ENCODE results near the gene SYNE2. TPM values are rescaled to one million over a fixed set of nuclear protein-coding genes. Genes with fewer than 3 reads are reported as not detected.

SYNE2 gene
- total and polyA plus RNA-seq, 2 of the 8 experiments (the other 6 are each of a cell fraction or from before 2014, with no cell fraction given) = 32.6 to 46.1 TPM

- POLR2A ChIA-PET (ENCODE audit: partially characterized antibody) = interaction anchor here (0.8 kb wide), 1 partner anchor 103 kb away, joined by 4 read pairs; no protein-coding TSS in a partner anchor
- Histone ChIP-seq H3K4me2 (ENCODE audit: insufficient read depth in 1 of 2, low read depth in 2 of 2, low read length in 2 of 2) (peak overlapping the region; percentile 28 to 34; a peak in 1 of 4 replicates), H4K8ac (ENCODE audit: extremely low read depth, insufficient read depth, low read length) (no peak overlapping the region), H3K36me3 (ENCODE audit: control insufficient read depth in 2 of 4, insufficient read depth in 4 of 4, low read length in 3 of 4) (peaks cover 0 to 19% (median 4%) of the 10 kb centered on the region in 4 experiments; a peak in 3 of 8 replicates), H4K5ac (ENCODE audit: insufficient read length, low read depth, low read length) (no peak overlapping the region), H3K14ac (ENCODE audit: insufficient read length) (no peak overlapping the region), H2AK5ac (ENCODE audit: low read depth, low read length) (no peak overlapping the region), H3K4ac (replicated peaks; ENCODE audit: insufficient read length, low read depth, low read length) (no peak overlapping the region), H3K23me2 (ENCODE audit: low read depth, low read length) (no peaks in the 10 kb centered on the region; the same call in 1 of the 2 replicates), H3K79me2 (ENCODE audit: control insufficient read depth in 1 of 2, insufficient read depth in 2 of 2, low read length in 2 of 2) (no peaks in the 10 kb centered on the region), H3K4me3 (ENCODE audit: extremely low read depth in 1 of 4, insufficient read depth in 2 of 4, low read depth in 3 of 4, low read length in 4 of 4) (no peak overlapping the region), H3K23ac (ENCODE audit: insufficient read length) (no peak overlapping the region), H4K91ac (replicated peaks; ENCODE audit: insufficient read length, low read length) (no peak overlapping the region), H3K27me3 (replicated peaks in 1 of 4; ENCODE audit: control insufficient read depth in 3 of 4, extremely low read depth in 1 of 4, insufficient read depth in 3 of 4, low read length in 3 of 4) (no peaks in the 10 kb centered on the region), H3K27ac (ENCODE audit: low read depth, low read length) (no peak overlapping the region), H3K79me1 (ENCODE audit: low read depth, low read length) (no peaks in the 10 kb centered on the region), H2BK12ac (ENCODE audit: low read depth, low read length) (no peak overlapping the region), H3K18ac (ENCODE audit: extremely low read depth, low read length) (no peak overlapping the region), H2BK20ac (ENCODE audit: low read length) (no peak overlapping the region), H2BK15ac (ENCODE audit: low read length) (no peak overlapping the region), H3K56ac (replicated peaks; ENCODE audit: insufficient read length, low read depth, low read length) (no peak overlapping the region), H2AFZ (ENCODE audit: low read length) (no peak overlapping the region), H3K9ac (replicated peaks in 1 of 4; ENCODE audit: extremely low read depth in 1 of 4, low read depth in 3 of 4, low read length in 3 of 4) (no peak overlapping the region), H3K9me3 (ENCODE audit: insufficient read depth in 2 of 2, low read depth in 1 of 2, low read length in 1 of 2) (no peaks in the 10 kb centered on the region), H3K4me1 (replicated peaks in 1 of 4; ENCODE audit: control insufficient read depth in 3 of 4, insufficient read depth in 4 of 4, low read length in 3 of 4) (peaks cover 0 to 12% (median 0%) of the 10 kb centered on the region in 4 experiments; a peak in 4 of 7 replicates), H2BK5ac (ENCODE audit: low read depth, low read length) (no peak overlapping the region), H4K20me1 (replicated peaks in 1 of 2; ENCODE audit: control insufficient read depth in 1 of 2, insufficient read depth in 2 of 2, low read length in 2 of 2) (peaks cover 0 to 1% of the 10 kb centered on the region in 2 experiments), H2BK120ac (replicated peaks; ENCODE audit: low read depth, low read length) (no peak overlapping the region)
- CTCF ChIA-PET (ENCODE audit: partially characterized antibody) = interaction anchor here (0.6 to 1.0 kb wide), 2 partner anchors 17 to 150 kb away, joined by 3 read pairs; no protein-coding TSS in a partner anchor
- WGBS, 2 experiments (ENCODE audit: extremely low coverage in 1 of 2, insufficient coverage in 1 of 2, insufficient read length in 1 of 2, insufficient replicate concordance in 2 of 2, low coverage in 1 of 2, low lambda C conversion rate in 2 of 2, missing lambda C conversion rate in 1 of 2) = 62% methylated on average over 4 of the region's 4 CpGs; no CpG with 5 or more reads in 1 of the 2 experiments
- DNase-seq (ENCODE audit: low read depth in 1 of 2, low spot score in 2 of 2) (no peak), FAIRE-seq (no peak)
- TF ChIP-seq TEAD4 (IDR thresholded peaks at IDR 0.05; ENCODE audit: low read depth, low read length) = no peak
- no peak for TF ChIP-seq KDM5A (IDR thresholded peaks at IDR 0.05; ENCODE audit: low read length)
- no peak for TF ChIP-seq CTBP2 (IDR thresholded peaks at IDR 0.05; ENCODE audit: borderline replicate concordance, insufficient read depth, insufficient read length, low read length)
- TF ChIP-seq PHF8 (conservative IDR thresholded peaks at IDR 0.05; ENCODE audit: low read depth, low read length) = no peak
- no peak for TF ChIP-seq TBP (IDR thresholded peaks at IDR 0.05; ENCODE audit: low read depth, low read length)
- TF ChIP-seq JUN (IDR thresholded peaks at IDR 0.05; ENCODE audit: low read depth, low read length) = no peak
- TF ChIP-seq KDM4A (IDR thresholded peaks at IDR 0.05; ENCODE audit: low read depth, low read length, severe bottlenecking) = no peak
- no peak for TF ChIP-seq TAF1 (IDR thresholded peaks at IDR 0.05; ENCODE audit: low read depth, low read length)
- TF ChIP-seq SUZ12 (IDR thresholded peaks at IDR 0.05; ENCODE audit: low read length) = no peak
- TF ChIP-seq SIRT6 (IDR thresholded peaks at IDR 0.05; ENCODE audit: low read length) = no peak
- TF ChIP-seq SAP30 (IDR thresholded peaks at IDR 0.05; ENCODE audit: insufficient read depth, insufficient replicate concordance, low read length) = no peak
- no peak for TF ChIP-seq HDAC2 (IDR thresholded peaks at IDR 0.05; ENCODE audit: borderline replicate concordance in 1 of 2, low read depth in 2 of 2, low read length in 2 of 2)
- no peak for TF ChIP-seq RBBP5 (IDR thresholded peaks at IDR 0.05; ENCODE audit: borderline replicate concordance, low read depth, low read length)
Measured at GRCh38 chr14:63951429-63951828, 98.6 kb downstream of the SYNE2 start.

All from H1 (cell line).